ENCODE measurements around the gene RRAD. TPM values are rescaled to one million over a fixed set of nuclear protein-coding genes. Genes with fewer than 3 reads are reported as not detected.

The RRAD gene
- total RNA-seq, 1 donor from 2014 or later, result 12.1 TPM

- no peak overlapping the region for H3K27ac ChIP-seq (ENCODE audit: low read depth, low read length)
- peaks cover 25% of the 10 kb centered on the region for H3K27me3 ChIP-seq (ENCODE audit: insufficient read depth, low read length)
- H3K36me3 ChIP-seq (ENCODE audit: insufficient read depth, low read length), result no peaks in the 10 kb centered on the region
- Mint-ChIP-seq H3K27me3 (ENCODE audit: low read depth, unreplicated experiment) (peaks cover 77% of the 10 kb centered on the region), H3K4me1 (ENCODE audit: low read depth, unreplicated experiment) (no peaks in the 10 kb centered on the region), H3K27ac (ENCODE audit: unreplicated experiment) (no peak overlapping the region), H3K9me3 (ENCODE audit: unreplicated experiment) (peaks cover 7% of the 10 kb centered on the region), H3K4me3 (ENCODE audit: unreplicated experiment) (no peak overlapping the region), H3K36me3 (ENCODE audit: low read depth, unreplicated experiment) (peaks cover 2% of the 10 kb centered on the region)
- H2AFZ ChIP-seq (ENCODE audit: low read depth, low read length), result no peak overlapping the region
- no peaks in the 10 kb centered on the region for H4K20me1 ChIP-seq (ENCODE audit: insufficient read depth, low read length)
- TF ChIP-seq EZH2 (IDR thresholded peaks at IDR 0.05; ENCODE audit: insufficient read depth, low read length), result no peak
- TF ChIP-seq, protein P1, sequence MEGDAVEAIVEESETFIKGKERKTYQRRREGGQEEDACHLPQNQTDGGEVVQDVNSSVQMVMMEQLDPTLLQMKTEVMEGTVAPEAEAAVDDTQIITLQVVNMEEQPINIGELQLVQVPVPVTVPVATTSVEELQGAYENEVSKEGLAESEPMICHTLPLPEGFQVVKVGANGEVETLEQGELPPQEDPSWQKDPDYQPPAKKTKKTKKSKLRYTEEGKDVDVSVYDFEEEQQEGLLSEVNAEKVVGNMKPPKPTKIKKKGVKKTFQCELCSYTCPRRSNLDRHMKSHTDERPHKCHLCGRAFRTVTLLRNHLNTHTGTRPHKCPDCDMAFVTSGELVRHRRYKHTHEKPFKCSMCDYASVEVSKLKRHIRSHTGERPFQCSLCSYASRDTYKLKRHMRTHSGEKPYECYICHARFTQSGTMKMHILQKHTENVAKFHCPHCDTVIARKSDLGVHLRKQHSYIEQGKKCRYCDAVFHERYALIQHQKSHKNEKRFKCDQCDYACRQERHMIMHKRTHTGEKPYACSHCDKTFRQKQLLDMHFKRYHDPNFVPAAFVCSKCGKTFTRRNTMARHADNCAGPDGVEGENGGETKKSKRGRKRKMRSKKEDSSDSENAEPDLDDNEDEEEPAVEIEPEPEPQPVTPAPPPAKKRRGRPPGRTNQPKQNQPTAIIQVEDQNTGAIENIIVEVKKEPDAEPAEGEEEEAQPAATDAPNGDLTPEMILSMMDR (IDR thresholded peaks at IDR 0.05; ENCODE audit: insufficient read depth, low read depth, low read length), result no peak
- no peaks in the 10 kb centered on the region for H3K79me2 ChIP-seq (ENCODE audit: insufficient read depth, low read length)
- H3K4me1 ChIP-seq (ENCODE audit: insufficient read depth, low read length), result peaks cover 3% of the 10 kb centered on the region
- H3K4me3 ChIP-seq (ENCODE audit: insufficient read depth, low read depth, low read length), result no peak overlapping the region
- no peaks in the 10 kb centered on the region for H3K9me3 ChIP-seq (ENCODE audit: insufficient read depth, low read depth, low read length)
- H3K9ac ChIP-seq (ENCODE audit: low read length), result no peak overlapping the region
- FAIRE-seq (no peak), DNase-seq (ENCODE audit: low read depth) (no peak)
- no peak overlapping the region for H3K4me2 ChIP-seq (ENCODE audit: low read length)
Measured at GRCh38 chr16:66916518-66916917, 8.8 kb downstream of the RRAD start.

DNA sequence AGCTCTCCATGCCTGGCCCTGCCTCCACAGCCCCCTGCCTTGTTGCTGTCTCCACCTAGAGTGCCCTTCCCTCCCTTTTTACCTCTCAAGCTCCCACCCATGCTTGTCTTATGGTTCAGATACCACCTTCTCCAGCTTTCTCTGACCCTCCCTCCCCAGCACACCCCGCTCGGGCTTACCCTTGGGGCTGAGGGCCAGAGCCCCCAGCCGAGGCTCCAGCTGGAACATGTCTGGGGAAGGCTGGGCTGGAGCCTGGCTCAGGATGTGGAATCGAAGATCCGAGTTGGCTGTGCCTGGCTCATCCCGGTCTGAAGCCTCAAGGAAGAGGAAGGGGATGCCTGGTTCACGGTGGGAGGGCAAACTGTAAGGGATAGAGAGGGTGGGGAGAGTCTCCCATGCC, 10.3 kb downstream of the RRAD start:
- H4K20me1 ChIP-seq (ENCODE audit: insufficient read depth, low read length), result no peaks in the 10 kb centered on the region
- Mint-ChIP-seq H3K9me3 (ENCODE audit: unreplicated experiment) (peaks cover 7% of the 10 kb centered on the region), H3K36me3 (ENCODE audit: low read depth, unreplicated experiment) (no peaks in the 10 kb centered on the region), H3K4me3 (ENCODE audit: unreplicated experiment) (no peak overlapping the region), H3K27me3 (ENCODE audit: low read depth, unreplicated experiment) (peaks cover 68% of the 10 kb centered on the region), H3K4me1 (ENCODE audit: low read depth, unreplicated experiment) (no peaks in the 10 kb centered on the region), H3K27ac (ENCODE audit: unreplicated experiment) (no peak overlapping the region)
- no peaks in the 10 kb centered on the region for H3K36me3 ChIP-seq (ENCODE audit: insufficient read depth, low read length)
- FAIRE-seq (no peak), DNase-seq (ENCODE audit: low read depth) (no peak)
- no peak overlapping the region for H2AFZ ChIP-seq (ENCODE audit: low read depth, low read length)
- no peak overlapping the region for H3K9ac ChIP-seq (ENCODE audit: low read length)
- H3K4me3 ChIP-seq (ENCODE audit: insufficient read depth, low read depth, low read length), result no peak overlapping the region
- H3K4me2 ChIP-seq (ENCODE audit: low read length), result no peak overlapping the region
- no peaks in the 10 kb centered on the region for H3K79me2 ChIP-seq (ENCODE audit: insufficient read depth, low read length)
- TF ChIP-seq, protein P1 (IDR thresholded peaks at IDR 0.05; ENCODE audit: insufficient read depth, low read depth, low read length), result no peak
- TF ChIP-seq EZH2 (IDR thresholded peaks at IDR 0.05; ENCODE audit: insufficient read depth, low read length), result no peak
- H3K27ac ChIP-seq (ENCODE audit: low read depth, low read length), result no peak overlapping the region
- H3K4me1 ChIP-seq (ENCODE audit: insufficient read depth, low read length), result peaks cover under 1% of the 10 kb centered on the region
- H3K9me3 ChIP-seq (ENCODE audit: insufficient read depth, low read depth, low read length), result no peaks in the 10 kb centered on the region
- peaks cover 16% of the 10 kb centered on the region for H3K27me3 ChIP-seq (ENCODE audit: insufficient read depth, low read length)

DNA sequence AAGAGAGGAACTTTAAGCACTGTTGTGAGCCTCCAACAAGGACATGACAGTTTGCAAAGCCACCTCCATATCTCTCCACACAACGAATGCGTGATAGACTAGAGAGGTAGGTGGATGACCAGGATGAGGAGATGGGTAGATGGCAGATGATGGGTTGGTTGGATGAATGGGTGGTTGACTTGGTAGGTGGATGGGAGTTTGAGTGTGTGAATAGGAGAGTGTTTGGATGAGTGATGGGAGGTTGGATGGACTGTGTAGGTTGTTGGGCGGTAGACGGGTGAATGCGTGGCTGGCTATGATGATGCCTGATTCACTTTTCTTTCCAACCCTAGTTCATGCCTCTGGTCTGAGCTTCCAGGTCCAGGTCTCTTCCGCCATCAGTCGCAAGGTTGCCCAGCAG, 10.8 kb downstream of the RRAD start:
- H3K9me3 ChIP-seq (ENCODE audit: insufficient read depth, low read depth, low read length), result no peaks in the 10 kb centered on the region
- no peaks in the 10 kb centered on the region for H3K4me1 Mint-ChIP-seq (ENCODE audit: low read depth, unreplicated experiment)
- no peaks in the 10 kb centered on the region for H3K4me1 ChIP-seq (ENCODE audit: insufficient read depth, low read length)
- no peak overlapping the region for H3K27ac Mint-ChIP-seq (ENCODE audit: unreplicated experiment)
- TF ChIP-seq, protein P1 (IDR thresholded peaks at IDR 0.05; ENCODE audit: insufficient read depth, low read depth, low read length), result no peak
- no peak for TF ChIP-seq EZH2 (IDR thresholded peaks at IDR 0.05; ENCODE audit: insufficient read depth, low read length)
- FAIRE-seq, result no peak
- no peak overlapping the region for H3K4me3 ChIP-seq (ENCODE audit: insufficient read depth, low read depth, low read length)
- H3K4me3 Mint-ChIP-seq (ENCODE audit: unreplicated experiment), result no peak overlapping the region
- H3K36me3 ChIP-seq (ENCODE audit: insufficient read depth, low read length), result no peaks in the 10 kb centered on the region
- H3K79me2 ChIP-seq (ENCODE audit: insufficient read depth, low read length), result no peaks in the 10 kb centered on the region
- no peaks in the 10 kb centered on the region for H4K20me1 ChIP-seq (ENCODE audit: insufficient read depth, low read length)
- H2AFZ ChIP-seq (ENCODE audit: low read depth, low read length), result no peak overlapping the region
- peaks cover 67% of the 10 kb centered on the region for H3K27me3 Mint-ChIP-seq (ENCODE audit: low read depth, unreplicated experiment)
- no peak overlapping the region for H3K9ac ChIP-seq (ENCODE audit: low read length)
- no peaks in the 10 kb centered on the region for H3K36me3 Mint-ChIP-seq (ENCODE audit: low read depth, unreplicated experiment)
- peaks cover 12% of the 10 kb centered on the region for H3K27me3 ChIP-seq (ENCODE audit: insufficient read depth, low read length)
- H3K9me3 Mint-ChIP-seq (ENCODE audit: unreplicated experiment), result peaks cover 7% of the 10 kb centered on the region
- no peak for DNase-seq (ENCODE audit: low read depth)
- no peak overlapping the region for H3K27ac ChIP-seq (ENCODE audit: low read depth, low read length)
- no peak overlapping the region for H3K4me2 ChIP-seq (ENCODE audit: low read length)

Data from astrocyte (in vitro differentiated cells and primary cell).